ENCODE measurements around the gene COL26A1. TPM values are rescaled to one million over a fixed set of nuclear protein-coding genes. Genes with fewer than 3 reads are reported as not detected.
"Not testable (repeated sequence)": the region's sequence is repeated elsewhere in the genome, so short reads cannot be mapped to it uniquely, and the experiment has no call there.

Gene COL26A1
- total RNA-seq, 4 donors from 2014 or later, result 0.20 to 0.30 (median 0.21) TPM; not detected in 1

DNA sequence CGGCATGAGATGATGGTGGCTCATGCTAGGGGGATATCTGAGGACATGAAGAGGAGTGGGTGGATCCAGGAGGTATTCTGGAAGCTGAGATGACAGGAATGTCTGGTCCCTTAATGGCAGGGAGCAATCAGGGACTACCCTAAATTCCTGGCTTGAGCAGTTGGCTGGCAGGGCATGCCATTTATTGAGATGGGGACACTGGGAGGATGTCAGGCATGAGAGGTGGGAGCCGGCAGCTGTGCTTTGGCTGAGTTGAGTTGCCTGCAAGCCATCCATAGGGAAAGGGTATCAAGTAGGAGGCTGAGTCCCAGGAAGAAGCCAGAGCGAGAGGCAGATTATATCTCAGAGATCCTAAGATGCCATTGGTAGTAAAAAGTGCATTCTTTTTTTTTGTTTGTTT lies 69.6 kb downstream of the COL26A1 start:
- H3K36me3 ChIP-seq, result no peaks in the 10 kb centered on the region
- no peak overlapping the region for H3K27ac ChIP-seq
- no peaks in the 10 kb centered on the region for H3K4me1 ChIP-seq
- TF ChIP-seq POLR2A (IDR thresholded peaks at IDR 0.05), result no peak
- no peak for TF ChIP-seq EP300 (IDR thresholded peaks at IDR 0.05)
- TF ChIP-seq, protein P1, sequence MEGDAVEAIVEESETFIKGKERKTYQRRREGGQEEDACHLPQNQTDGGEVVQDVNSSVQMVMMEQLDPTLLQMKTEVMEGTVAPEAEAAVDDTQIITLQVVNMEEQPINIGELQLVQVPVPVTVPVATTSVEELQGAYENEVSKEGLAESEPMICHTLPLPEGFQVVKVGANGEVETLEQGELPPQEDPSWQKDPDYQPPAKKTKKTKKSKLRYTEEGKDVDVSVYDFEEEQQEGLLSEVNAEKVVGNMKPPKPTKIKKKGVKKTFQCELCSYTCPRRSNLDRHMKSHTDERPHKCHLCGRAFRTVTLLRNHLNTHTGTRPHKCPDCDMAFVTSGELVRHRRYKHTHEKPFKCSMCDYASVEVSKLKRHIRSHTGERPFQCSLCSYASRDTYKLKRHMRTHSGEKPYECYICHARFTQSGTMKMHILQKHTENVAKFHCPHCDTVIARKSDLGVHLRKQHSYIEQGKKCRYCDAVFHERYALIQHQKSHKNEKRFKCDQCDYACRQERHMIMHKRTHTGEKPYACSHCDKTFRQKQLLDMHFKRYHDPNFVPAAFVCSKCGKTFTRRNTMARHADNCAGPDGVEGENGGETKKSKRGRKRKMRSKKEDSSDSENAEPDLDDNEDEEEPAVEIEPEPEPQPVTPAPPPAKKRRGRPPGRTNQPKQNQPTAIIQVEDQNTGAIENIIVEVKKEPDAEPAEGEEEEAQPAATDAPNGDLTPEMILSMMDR (IDR thresholded peaks at IDR 0.05), result no peak
- H3K4me3 ChIP-seq, result no peak overlapping the region
- peaks cover 0 to 6% (median 0%) of the 10 kb centered on the region in 4 donors for H3K9me3 ChIP-seq
- WGBS, 2 donors, result 78 to 87% methylated on average over 3 of the region's 3 CpGs
- DNase-seq (ENCODE audit: low spot score in 2 of 2), result no peak
- H3K27me3 ChIP-seq, result peaks cover 0 to 28% of the 10 kb centered on the region in 2 donors

DNA sequence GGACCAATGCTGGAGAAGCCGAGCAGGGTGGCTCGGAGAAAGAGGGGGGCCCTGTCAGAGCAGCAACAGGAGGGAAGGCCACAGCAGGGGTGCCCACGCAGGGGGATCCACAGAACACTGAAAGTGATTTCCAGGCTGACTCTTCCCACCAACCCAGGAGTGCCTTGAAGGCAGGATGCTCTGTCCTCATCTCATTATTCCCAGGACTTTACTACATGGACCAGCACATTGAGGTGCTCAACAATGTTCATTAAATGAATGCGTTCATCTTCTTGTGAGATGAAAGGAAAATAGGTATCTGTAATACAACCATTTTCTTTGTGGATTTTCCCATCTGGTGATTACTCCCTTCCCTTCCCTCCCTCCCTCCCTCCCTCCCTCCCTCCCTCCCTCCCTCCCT lies 71.0 kb downstream of the COL26A1 start:
- Histone ChIP-seq H3K4me1 (no peaks in the 10 kb centered on the region), H3K9me3 (peaks cover 0 to 6% (median 0%) of the 10 kb centered on the region in 4 donors), H3K4me3 (no peak overlapping the region), H3K36me3 (no peaks in the 10 kb centered on the region), H3K27ac (no peak overlapping the region), H3K27me3 (peaks cover 0 to 28% of the 10 kb centered on the region in 2 donors)
- DNase-seq (ENCODE audit: low spot score in 2 of 2), result no peak
- TF ChIP-seq, protein P1 (IDR thresholded peaks at IDR 0.05), result no peak
- TF ChIP-seq POLR2A (IDR thresholded peaks at IDR 0.05), result no peak
- TF ChIP-seq EP300 (IDR thresholded peaks at IDR 0.05), result no peak
- WGBS, 2 donors, result 74 to 83% methylated on average over 4 of the region's 4 CpGs

DNA sequence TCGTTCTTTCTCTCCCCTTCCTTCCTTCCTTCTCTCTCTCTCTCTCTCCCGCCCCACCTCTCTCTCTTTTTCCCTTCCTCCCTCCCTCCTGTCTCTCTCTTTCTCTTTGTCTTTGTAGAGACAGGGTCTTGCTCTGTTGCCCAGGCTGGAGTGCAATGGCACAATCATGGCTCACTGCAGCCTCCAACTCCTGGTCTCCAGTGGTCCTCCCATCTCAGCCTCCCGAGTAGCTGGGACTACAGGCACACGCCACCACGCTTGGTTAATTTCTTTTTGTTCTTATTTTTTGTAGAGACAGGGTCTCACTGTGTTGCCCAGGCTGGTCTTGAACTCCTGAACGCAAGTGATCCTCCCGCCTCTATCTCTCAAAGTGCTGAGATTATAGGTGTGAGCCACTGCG lies 71.5 kb downstream of the COL26A1 start:
- H3K4me3 ChIP-seq; DNase-seq (ENCODE audit: low spot score in 2 of 2); H3K4me1 ChIP-seq; H3K27ac ChIP-seq; H3K36me3 ChIP-seq; H3K9me3 ChIP-seq: not testable (repeated sequence)
- peaks cover 0 to 28% of the 10 kb centered on the region in 2 donors for H3K27me3 ChIP-seq
- 90 to 93% methylated on average over 8 of the region's 8 CpGs for WGBS, 2 donors

DNA sequence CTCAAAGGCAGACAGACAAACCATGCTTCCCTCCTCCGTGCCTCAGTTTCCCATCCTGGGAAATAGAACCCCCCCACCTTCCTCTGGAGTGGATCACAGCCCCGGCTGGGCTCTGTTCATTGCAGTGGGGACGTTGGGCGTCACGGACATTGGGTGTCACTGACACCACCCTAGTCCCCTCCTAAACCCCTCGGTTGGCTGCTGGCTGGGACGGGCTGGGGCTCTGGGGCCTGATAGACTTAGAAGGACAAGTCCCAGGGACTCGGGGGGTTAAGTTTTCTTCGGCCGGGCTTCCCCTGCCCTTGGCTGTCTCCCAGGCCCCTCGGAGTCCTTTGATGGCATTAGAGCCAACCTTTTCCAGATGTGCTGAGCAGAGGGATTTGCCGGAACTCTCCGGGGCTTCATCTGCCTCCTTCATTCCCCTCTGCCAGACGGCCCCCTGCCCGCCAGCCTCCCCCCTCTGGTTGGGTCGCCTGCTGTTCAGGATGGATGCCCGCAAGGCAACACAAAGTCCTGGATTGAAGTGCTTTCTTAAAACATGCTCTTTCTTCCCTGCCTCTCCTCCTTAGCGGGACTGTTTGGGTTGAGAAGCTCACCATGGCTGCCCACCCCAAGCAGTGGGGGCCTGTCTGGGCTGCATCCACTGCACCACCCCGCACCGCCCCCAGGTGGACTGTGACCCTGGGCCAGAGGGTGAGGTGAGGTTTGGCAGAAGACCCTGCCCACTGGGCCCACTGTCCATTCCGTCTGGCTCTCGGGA lies 73.0 kb downstream of the COL26A1 start:
- H3K4me3 ChIP-seq, result no peak overlapping the region
- H3K36me3 ChIP-seq, result no peaks in the 10 kb centered on the region
- no peak overlapping the region for H3K27ac ChIP-seq
- no peaks in the 10 kb centered on the region for H3K4me1 ChIP-seq
- TF ChIP-seq POLR2A (IDR thresholded peaks at IDR 0.05), result no peak
- no peak for TF ChIP-seq EP300 (IDR thresholded peaks at IDR 0.05)
- TF ChIP-seq, protein P1 (IDR thresholded peaks at IDR 0.05), result no peak
- no peak for DNase-seq (ENCODE audit: low spot score in 2 of 2)
- peaks cover 0 to 6% (median 0%) of the 10 kb centered on the region in 4 donors for H3K9me3 ChIP-seq
- peaks cover 0 to 28% of the 10 kb centered on the region in 2 donors for H3K27me3 ChIP-seq
- 29 to 34% methylated on average over 20 of the region's 22 CpGs for WGBS, 2 donors

DNA sequence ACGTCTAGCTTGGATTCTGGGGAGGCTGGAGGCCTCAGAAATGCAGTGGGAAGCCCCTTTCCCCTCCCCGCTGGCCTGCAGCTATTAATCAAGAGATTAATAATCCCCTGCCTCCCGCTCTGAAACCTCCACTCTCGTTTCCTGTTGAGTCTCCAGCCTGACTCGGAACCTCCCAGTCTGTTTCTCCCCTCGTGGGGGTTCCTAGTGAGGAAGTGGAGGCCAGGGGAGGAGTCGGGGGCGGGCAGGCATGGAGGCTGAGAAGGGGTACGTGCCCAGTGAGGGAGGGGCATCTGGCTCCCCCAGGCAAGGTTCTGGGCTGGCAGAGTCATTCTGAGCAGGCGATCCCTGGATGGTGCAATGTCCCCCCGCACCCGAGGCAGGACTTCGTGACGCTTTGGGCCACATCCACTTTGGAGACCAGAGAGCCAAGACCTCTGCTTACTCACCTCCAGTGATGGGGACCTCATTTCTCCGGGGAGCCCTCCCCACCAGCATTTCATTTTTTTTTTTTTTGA lies 73.6 kb downstream of the COL26A1 start:
- Histone ChIP-seq H3K36me3 (no peaks in the 10 kb centered on the region), H3K4me1 (no peaks in the 10 kb centered on the region), H3K27me3 (peaks cover 0 to 28% of the 10 kb centered on the region in 2 donors), H3K9me3 (peaks cover 0 to 6% (median 0%) of the 10 kb centered on the region in 4 donors), H3K27ac (no peak overlapping the region), H3K4me3 (no peak overlapping the region)
- TF ChIP-seq, protein P1 (IDR thresholded peaks at IDR 0.05), result no peak
- TF ChIP-seq POLR2A (IDR thresholded peaks at IDR 0.05) (no peak), EP300 (IDR thresholded peaks at IDR 0.05) (no peak)
- WGBS, 2 donors, result 42 to 43% methylated on average over 12 to 15 of the region's 15 CpGs
- no peak for DNase-seq (ENCODE audit: low spot score in 2 of 2)
